Sigmoid colon (tissue), 7 donors: Measurements from ENCODE around the gene SERINC1. TPM values are rescaled to one million over a fixed set of nuclear protein-coding genes. Genes with fewer than 3 reads are reported as not detected.
A peak's percentile ranks its signal among the peaks of the same experiment; 100 is the strongest.
"Not testable (repeated sequence)": the region's sequence is repeated elsewhere in the genome, so short reads cannot be mapped to it uniquely, and the experiment has no call there.

Experiments used
- DNase-seq: peaks from one replicate; pipeline ENCODE4 v3.0.0-alpha.2; 2019
- H3K27ac ChIP-seq, 4 donors: fragments of 200-600 bp; sonication (generic); one replicate each; pipeline ENCODE4 v1.5.1; 2016 to 2019; ENCODE audit warnings: mild to moderate bottlenecking in 1 of 4
- H3K27me3 ChIP-seq, 3 donors: fragments of 200-600 bp; sonication (generic); one replicate each; pipeline ENCODE4 v1.5.1; 2019; ENCODE audit warnings: mild to moderate bottlenecking in 1 of 3
- H3K36me3 ChIP-seq, 4 donors: fragments of 200-600 bp; sonication (generic); one replicate each; pipeline ENCODE4 v1.5.1; 2016 to 2019
- H3K4me1 ChIP-seq, 4 donors: fragments of 200-600 bp; sonication (generic); one replicate each; pipeline ENCODE4 v1.5.1; 2017 to 2019
- H3K4me3 ChIP-seq, 4 donors: fragments of 200-600 bp; sonication (generic); one replicate each; pipeline ENCODE4 v1.5.1; 2017 to 2019; ENCODE audit warnings: mild to moderate bottlenecking in 2 of 4, moderate library complexity in 1 of 4
- H3K9me3 ChIP-seq, 4 donors: fragments of 200-600 bp in 3 of 4; sonication (generic) in 3 of 4; one replicate each; pipeline versions ENCODE4 v1.5.1 to v1.6.1; 2013 to 2019
- EP300 ChIP-seq, 4 donors: sonication (generic); formaldehyde crosslinking; IDR thresholded peaks; one replicate each; pipeline ENCODE4 v1.6.1; 2017; ENCODE audit warnings: antibody characterized with exemption in 4 of 4
- POLR2A ChIP-seq, 2 donors: fragments of 450-650 bp; IDR thresholded peaks; one replicate each; pipeline ENCODE4 v1.6.1; 2016; ENCODE audit warnings: antibody characterized with exemption in 2 of 2, mild to moderate bottlenecking in 2 of 2, moderate library complexity in 2 of 2
- POLR2AphosphoS5 ChIP-seq, 4 donors: sonication (generic); formaldehyde crosslinking; IDR thresholded peaks; one replicate each; pipeline ENCODE4 v1.6.1; 2017; ENCODE audit warnings: antibody characterized with exemption in 4 of 4
- WGBS, 2 donors: extraction: QIAGEN DNeasy Blood & Tissue Kit; methylation state at CpG; one replicate each; pipeline ENCODE4 v1.1.7; 2013; 5-methylcytosine and 5-hydroxymethylcytosine counted together
- intact Hi-C: fragments of 100-400 bp; cut with DNase I; formaldehyde crosslinking; loops from one replicate; pipeline ENCODE4 v1.15.1; 2023
- polyA plus RNA-seq, 3 donors: library from polyadenylated mRNA; stranded (reverse); fragments of 200-250 nt; gene quantifications; one replicate each; pipeline ENCODE4 v1.2.3, GENCODE V29; 2013
- total RNA-seq, 4 donors: library from RNA; depleted of rRNA; stranded (reverse); fragments of >200 nt; gene quantifications; one replicate each; pipeline ENCODE4 v1.1.0, GENCODE V29; 2016
- TF ChIP-seq, protein P1 (sequence below), 4 experiments: fragments of 450-650 bp in 3 of 4; fragments of 200-600 bp in 1 of 4; IDR thresholded peaks; one replicate each; pipeline ENCODE4 v1.5.1; 2016 to 2019; ENCODE audit warnings: antibody characterized with exemption in 4 of 4, mild to moderate bottlenecking in 3 of 4, moderate library complexity in 2 of 4
- donor health status: healthy with polysubstance abuse.
- donor health status: Bipolar disorder and iron deficiency.
- donor health status: healthy.

SERINC1 gene
- total and polyA plus RNA-seq, 7 donors, result 31.2 to 301 (median 220) TPM

DNA sequence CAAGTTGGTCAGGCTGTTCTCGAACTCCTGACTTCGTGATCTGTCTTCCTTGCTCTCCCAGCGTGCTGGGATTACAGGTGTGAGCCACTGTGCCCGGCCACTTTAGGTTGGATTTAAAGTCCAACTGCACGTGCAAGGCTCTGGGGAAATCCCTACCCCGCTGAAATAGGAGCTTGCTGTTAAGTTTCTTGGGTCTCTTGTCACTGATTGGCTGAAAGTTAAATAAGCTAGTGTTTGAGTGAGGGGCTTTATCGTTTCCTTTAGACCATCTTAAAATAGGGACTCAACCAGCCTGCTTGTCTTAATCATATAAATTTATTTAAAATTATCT lies 11.1 kb upstream of the SERINC1 start:
- Histone ChIP-seq H3K36me3 (no peaks in the 10 kb centered on the region), H3K4me1 (no peaks in the 10 kb centered on the region), H3K9me3 (no peaks in the 10 kb centered on the region), H3K27me3 (no peaks in the 10 kb centered on the region), H3K27ac (no peak overlapping the region), H3K4me3 (no peak overlapping the region)
- 71 to 75% methylated on average over 7 of the region's 7 CpGs for WGBS, 2 donors
- intact Hi-C loops, result no loop called here
- TF ChIP-seq POLR2AphosphoS5 (IDR thresholded peaks at IDR 0.05) (no peak), EP300 (IDR thresholded peaks at IDR 0.05) (no peak), POLR2A (IDR thresholded peaks at IDR 0.05) (no peak)
- TF ChIP-seq, protein P1, sequence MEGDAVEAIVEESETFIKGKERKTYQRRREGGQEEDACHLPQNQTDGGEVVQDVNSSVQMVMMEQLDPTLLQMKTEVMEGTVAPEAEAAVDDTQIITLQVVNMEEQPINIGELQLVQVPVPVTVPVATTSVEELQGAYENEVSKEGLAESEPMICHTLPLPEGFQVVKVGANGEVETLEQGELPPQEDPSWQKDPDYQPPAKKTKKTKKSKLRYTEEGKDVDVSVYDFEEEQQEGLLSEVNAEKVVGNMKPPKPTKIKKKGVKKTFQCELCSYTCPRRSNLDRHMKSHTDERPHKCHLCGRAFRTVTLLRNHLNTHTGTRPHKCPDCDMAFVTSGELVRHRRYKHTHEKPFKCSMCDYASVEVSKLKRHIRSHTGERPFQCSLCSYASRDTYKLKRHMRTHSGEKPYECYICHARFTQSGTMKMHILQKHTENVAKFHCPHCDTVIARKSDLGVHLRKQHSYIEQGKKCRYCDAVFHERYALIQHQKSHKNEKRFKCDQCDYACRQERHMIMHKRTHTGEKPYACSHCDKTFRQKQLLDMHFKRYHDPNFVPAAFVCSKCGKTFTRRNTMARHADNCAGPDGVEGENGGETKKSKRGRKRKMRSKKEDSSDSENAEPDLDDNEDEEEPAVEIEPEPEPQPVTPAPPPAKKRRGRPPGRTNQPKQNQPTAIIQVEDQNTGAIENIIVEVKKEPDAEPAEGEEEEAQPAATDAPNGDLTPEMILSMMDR (IDR thresholded peaks at IDR 0.05), result no peak
- DNase-seq, result no peak

DNA sequence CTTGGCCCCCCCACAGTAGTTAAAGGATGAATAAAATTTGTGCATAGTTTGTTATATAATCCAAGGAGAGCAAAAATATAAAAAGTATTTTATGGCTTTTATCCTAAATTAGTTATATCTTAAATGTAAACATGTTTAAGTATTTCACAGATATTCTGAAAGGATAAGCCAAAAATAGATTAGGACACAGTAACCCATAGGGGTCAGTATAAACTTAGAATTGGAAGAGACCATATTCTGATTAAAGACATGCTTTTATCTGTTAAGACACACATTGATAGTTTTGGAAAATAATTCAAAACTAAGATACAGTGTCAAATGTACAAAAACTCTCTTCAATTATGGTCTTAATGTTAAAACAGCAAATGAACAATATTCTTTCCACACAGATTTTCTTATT lies 4.5 kb upstream of the SERINC1 start:
- Histone ChIP-seq H3K9me3 (no peaks in the 10 kb centered on the region), H3K27ac (no peak overlapping the region), H3K4me1 (peaks cover 0 to 7% (median 3%) of the 10 kb centered on the region in 4 donors), H3K27me3 (no peaks in the 10 kb centered on the region), H3K4me3 (no peak overlapping the region), H3K36me3 (no peaks in the 10 kb centered on the region)
- DNase-seq, result no peak
- intact Hi-C loops, result loop anchor here (10.0 kb wide), 1 partner anchor 59 kb away; no protein-coding TSS in a partner anchor
- TF ChIP-seq POLR2A (IDR thresholded peaks at IDR 0.05), result no peak
- TF ChIP-seq, protein P1 (IDR thresholded peaks at IDR 0.05), result peak in 1 of 4 experiments; percentile 28
- no peak for TF ChIP-seq EP300 (IDR thresholded peaks at IDR 0.05)
- TF ChIP-seq POLR2AphosphoS5 (IDR thresholded peaks at IDR 0.05), result no peak

DNA sequence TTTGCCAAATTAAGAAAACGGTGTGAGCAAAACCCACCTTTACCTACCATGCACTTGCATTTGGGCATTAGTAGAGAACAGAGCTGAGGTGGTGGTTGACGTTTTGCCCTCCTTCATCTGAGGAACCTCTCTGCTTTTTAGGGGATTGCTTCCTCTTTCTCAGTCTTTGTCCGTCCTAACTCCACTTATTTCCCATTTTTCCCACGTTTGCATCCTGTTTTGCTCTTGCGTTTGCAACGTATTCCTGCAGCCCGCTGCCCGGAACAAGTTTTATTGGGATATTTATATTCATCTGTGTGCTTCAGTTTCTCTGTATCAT lies 374 bp upstream of the SERINC1 start:
- Histone ChIP-seq H3K9me3 (no peaks in the 10 kb centered on the region), H3K27ac (peak overlapping the region; percentile 92 to 98 (median 94)), H3K36me3 (no peaks in the 10 kb centered on the region), H3K4me3 (peak overlapping the region; percentile 70 to 92 (median 85)), H3K4me1 (peaks cover 0 to 41% (median 18%) of the 10 kb centered on the region in 4 donors), H3K27me3 (no peaks in the 10 kb centered on the region)
- WGBS, 2 donors, result 1% methylated on average over 8 of the region's 8 CpGs
- DNase-seq, result no peak
- TF ChIP-seq, protein P1 (IDR thresholded peaks at IDR 0.05), result no peak
- TF ChIP-seq EP300 (IDR thresholded peaks at IDR 0.05), result no peak
- no peak for TF ChIP-seq POLR2A (IDR thresholded peaks at IDR 0.05)
- TF ChIP-seq POLR2AphosphoS5 (IDR thresholded peaks at IDR 0.05), result no peak
- intact Hi-C loops, result loop anchor here (10.0 kb wide), 1 partner anchor 63 kb away; no protein-coding TSS in a partner anchor

DNA sequence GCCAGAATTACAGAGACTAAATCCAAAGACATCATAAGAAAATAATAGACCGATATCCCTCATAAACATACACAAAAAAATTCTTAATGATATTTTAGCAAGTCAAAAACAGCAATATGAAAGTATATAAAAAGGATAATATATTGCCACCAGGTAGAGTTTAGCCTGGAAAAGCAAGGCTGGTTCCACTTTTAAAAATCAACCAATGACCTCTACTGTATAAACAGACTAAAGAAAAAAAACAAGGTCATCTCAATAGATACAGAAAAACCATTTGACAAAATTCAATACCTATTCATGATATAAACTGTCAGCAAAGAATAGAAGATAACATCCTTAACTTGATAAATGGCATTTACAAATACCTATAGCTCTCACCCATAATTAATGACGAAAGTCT lies 9.7 kb downstream of the SERINC1 start:
- H3K27ac ChIP-seq, result no peak overlapping the region
- H3K4me1 ChIP-seq, result peaks cover 0 to 86% (median 46%) of the 10 kb centered on the region in 4 donors
- TF ChIP-seq, protein P1 (IDR thresholded peaks at IDR 0.05), result no peak
- TF ChIP-seq POLR2AphosphoS5 (IDR thresholded peaks at IDR 0.05), result no peak
- no peak for TF ChIP-seq EP300 (IDR thresholded peaks at IDR 0.05)
- no peak for TF ChIP-seq POLR2A (IDR thresholded peaks at IDR 0.05)
- intact Hi-C loops, result no loop called here
- no peaks in the 10 kb centered on the region for H3K27me3 ChIP-seq
- 95 to 97% methylated on average over 2 of the region's 2 CpGs for WGBS, 2 donors
- no peak for DNase-seq
- no peaks in the 10 kb centered on the region for H3K9me3 ChIP-seq
- H3K36me3 ChIP-seq, result peaks cover 0 to 20% (median 7%) of the 10 kb centered on the region in 4 donors
- H3K4me3 ChIP-seq, result no peak overlapping the region

DNA sequence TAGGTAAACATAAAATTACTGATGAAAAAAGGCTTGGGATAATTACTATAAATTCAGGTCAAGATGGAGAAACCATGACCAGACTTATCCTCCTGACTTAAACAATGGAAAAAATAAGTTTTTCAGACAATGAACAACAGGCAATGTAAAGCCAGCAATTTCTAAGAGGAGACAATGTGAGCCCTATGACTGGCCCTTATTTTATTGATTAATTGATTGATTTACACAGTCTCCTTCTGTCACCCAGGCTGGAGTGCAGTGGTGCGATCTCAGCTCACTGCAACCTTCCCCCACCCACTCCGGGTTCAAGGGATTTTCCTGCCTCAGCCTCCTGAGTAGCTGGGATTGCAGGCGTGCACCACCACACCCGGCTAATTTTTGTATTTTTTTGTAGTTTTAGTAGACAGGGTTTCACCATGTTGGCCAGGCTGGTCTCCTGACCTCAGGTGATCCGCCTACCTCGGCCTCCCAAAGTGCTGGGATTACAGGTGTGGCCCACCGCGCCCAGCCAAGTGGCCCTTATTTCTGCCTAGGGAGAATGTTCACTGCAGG lies 11.7 kb downstream of the SERINC1 start:
- Histone ChIP-seq H3K36me3 (peaks cover 0 to 33% (median 5%) of the 10 kb centered on the region in 4 donors), H3K4me1 (peaks cover 0 to 75% (median 34%) of the 10 kb centered on the region in 4 donors)
- intact Hi-C loops, H3K27me3 ChIP-seq, H3K9me3 ChIP-seq, H3K4me3 ChIP-seq, H3K27ac ChIP-seq, DNase-seq: not testable (repeated sequence)
- 87 to 95% methylated on average over 8 of the region's 8 CpGs for WGBS, 2 donors
